K562 (cell line): ENCODE measurements around the gene SYNRG. TPM values are rescaled to one million over a fixed set of nuclear protein-coding genes. Genes with fewer than 3 reads are reported as not detected.

ENCODE experiments used
- BRF1 ChIP-seq: IDR thresholded peaks from 3 replicates; pipeline ENCODE4 v1.6.1; 2011; ENCODE audit warnings: borderline replicate concordance, mild to moderate bottlenecking; ENCODE audit not compliant: insufficient read length; ENCODE audit errors: extremely low read depth
- CSDE1 ChIP-seq, 2 experiments: fragments of 450-650 bp; IDR thresholded peaks; 2 replicates each; pipeline ENCODE4 v1.6.1; 2016; ENCODE audit warnings: mild to moderate bottlenecking in 1 of 2
- EP400 ChIP-seq: fragments of 450-650 bp; IDR thresholded peaks from 2 replicates; pipeline ENCODE4 v1.6.1; 2017; ENCODE audit warnings: antibody characterized with exemption, mild to moderate bottlenecking, moderate library complexity
- HNRNPUL1 ChIP-seq: fragments of 200-400 bp; formaldehyde crosslinking; IDR thresholded peaks from 2 replicates; pipeline ENCODE4 v1.6.1; 2017; ENCODE audit warnings: low read length
- KHSRP ChIP-seq: fragments of 450-650 bp; IDR thresholded peaks from 2 replicates; pipeline ENCODE4 v1.6.1; 2017
- NCOA4 ChIP-seq: fragments of 450-650 bp; IDR thresholded peaks from 2 replicates; pipeline ENCODE4 v1.6.1; 2018; ENCODE audit warnings: mild to moderate bottlenecking; ENCODE audit not compliant: partially characterized antibody
- RHOXF2B ChIP-seq: fragments of 250-450 bp; sonication (Bioruptor Pico); conservative IDR thresholded peaks from 2 replicates; pipeline ENCODE4 v1.5.1; 2021
- SREBF1 ChIP-seq: fragments of 150-350 bp; IDR thresholded peaks from 2 replicates; pipeline ENCODE4 v1.6.1; 2014; ENCODE audit warnings: antibody characterized with exemption, low read depth, low read length, borderline replicate concordance
- TAL1 ChIP-seq: fragments of 450-650 bp; IDR thresholded peaks from 2 replicates; pipeline ENCODE4 v1.6.1; 2016; ENCODE audit warnings: mild to moderate bottlenecking
- TCF7 ChIP-seq: sonication (generic); IDR thresholded peaks from 2 replicates; pipeline ENCODE4 v1.6.1; 2016; ENCODE audit warnings: antibody characterized with exemption, borderline replicate concordance
- TEAD4 ChIP-seq, 2 experiments: sonication (generic) in 1 of 2; formaldehyde crosslinking in 1 of 2; IDR thresholded peaks; 2 replicates each; pipeline versions ENCODE4 v1.6.1 to v1.8.0; 2012 to 2022; ENCODE audit warnings: borderline replicate concordance in 1 of 2, inconsistent platforms in 1 of 2, low read length in 1 of 2, mild to moderate bottlenecking in 1 of 2, missing genetic modification reagents in 1 of 2
- UBTF ChIP-seq, 2 experiments: IDR thresholded peaks; 2 replicates each; pipeline ENCODE4 v1.6.1; 2012; ENCODE audit warnings: improper control_type of control experiment in 2 of 2, low read depth in 2 of 2, low read length in 2 of 2, borderline replicate concordance in 1 of 2
- ZBTB2 ChIP-seq: fragments of 450-650 bp; IDR thresholded peaks from 2 replicates; pipeline ENCODE4 v1.6.1; 2016; ENCODE audit warnings: antibody characterized with exemption
- ZKSCAN8 ChIP-seq: fragments of 200-800 bp; sonication (Bioruptor generic); IDR thresholded peaks from 2 replicates; pipeline ENCODE4 v1.6.1; 2016; ENCODE audit warnings: missing genetic modification characterization, missing compliant biosample characterization
- ZNF124 ChIP-seq: sonication (generic); formaldehyde crosslinking; IDR thresholded peaks from 2 replicates; pipeline ENCODE4 v1.8.1; 2022; ENCODE audit warnings: missing genetic modification reagents
- ZNF133 ChIP-seq: fragments of 250-450 bp; sonication (Bioruptor Pico); IDR thresholded peaks from 2 replicates; pipeline ENCODE4 v1.4.0; 2020; ENCODE audit warnings: mild to moderate bottlenecking
- ZNF24 ChIP-seq: fragments of 450-650 bp; IDR thresholded peaks from 2 replicates; pipeline ENCODE4 v1.6.1; 2016
- ZNF280A ChIP-seq: fragments of 450-650 bp; IDR thresholded peaks from 2 replicates; pipeline ENCODE4 v1.6.1; 2018; ENCODE audit warnings: mild to moderate bottlenecking, low read depth; ENCODE audit not compliant: partially characterized antibody
- ZNF518B ChIP-seq: fragments of 250-450 bp; sonication (Bioruptor Pico); IDR thresholded peaks from 2 replicates; pipeline ENCODE4 v1.5.0; 2021; ENCODE audit warnings: mild to moderate bottlenecking, moderate library complexity
- ZNF717 ChIP-seq: fragments of 250-450 bp; sonication (Bioruptor Pico); IDR thresholded peaks from 2 replicates; pipeline ENCODE4 v1.5.0; 2021
- polyA plus RNA-seq, 8 experiments: library from polyadenylated mRNA; depleted of rRNA in 4 of 8; stranded (reverse) in 5 of 8; unstranded in 3 of 8; fragments of >200 nt; fragmentation: Nextera tagmentation in 2 of 8; fragmentation: Illumina TruSeq in 1 of 8; extraction: Ambion mirVana in 2 of 8; extraction: Trizol in 1 of 8; gene quantifications; 2 replicates each; pipeline versions ENCODE4 v1.2.1 to v1.2.3, GENCODE V29; 2011 to 2014; ENCODE audit warnings: inconsistent platforms in 1 of 8, missing spikeins in 1 of 8
- total RNA-seq, 7 experiments: library from RNA; depleted of rRNA in 6 of 7; stranded (reverse); fragments of >200 nt in 6 of 7; fragmentation: Illumina TruSeq in 2 of 7; extraction: Trizol in 2 of 7; gene quantifications; 2 replicates each; pipeline versions ENCODE4 v1.2.1 to v1.2.3, GENCODE V29; 2011 to 2021; ENCODE audit warnings: low replicate concordance in 1 of 7

SYNRG gene
- total and polyA plus RNA-seq, 9 of the 15 experiments (the other 6 are each of a cell fraction or from before 2014, with no cell fraction given), result 2.9 to 28.2 (median 15.1) TPM

- TF ChIP-seq ZNF24, result no peak
- TF ChIP-seq EP400, result no peak
- no peak for TF ChIP-seq ZBTB2
- no peak for TF ChIP-seq NCOA4
- no peak for TF ChIP-seq ZNF518B (CRISPR knock-in tag)
- no peak for TF ChIP-seq ZNF280A
- TF ChIP-seq HNRNPUL1, result no peak
- TF ChIP-seq ZNF133 (CRISPR knock-in tag), result no peak
- TF ChIP-seq UBTF (IDR thresholded peaks at IDR 0.05; ENCODE audit: borderline replicate concordance in 1 of 2, low read depth in 2 of 2, low read length in 2 of 2), result no peak
- no peak for TF ChIP-seq SREBF1
- TF ChIP-seq TCF7, result no peak
- TF ChIP-seq TAL1, result 0 out of 2 replicates have a peak, but pooled peaks have one; percentile 8
- TF ChIP-seq ZNF124 (CRISPR knock-in tag), result no peak
- 0 out of 2 replicates have a peak, but pooled peaks have one; percentile 29 for TF ChIP-seq ZKSCAN8 (CRISPR knock-in tag)
- no peak for TF ChIP-seq RHOXF2B (CRISPR knock-in tag)
- TF ChIP-seq BRF1, result no peak
- no peak for TF ChIP-seq ZNF717 (CRISPR knock-in tag)
- no peak for TF ChIP-seq KHSRP
- TF ChIP-seq TEAD4 (IDR thresholded peaks at IDR 0.05; ENCODE audit: low read length), result no peak
- no peak for TF ChIP-seq TEAD4 (CRISPR knock-in tag; IDR thresholded peaks at IDR 0.05; ENCODE audit: borderline replicate concordance)
- TF ChIP-seq CSDE1 (IDR thresholded peaks at IDR 0.05), result no peak
These were observed 89.8 kb downstream of the SYNRG start (continued) for GRCh38 chr17:37519251-37519985.
